Right renal pelvis (tissue), 4 donors: ENCODE results near the gene KCNN2. TPM values are rescaled to one million over a fixed set of nuclear protein-coding genes. Genes with fewer than 3 reads are reported as not detected.

Experiments
- DNase-seq, 4 donors: peaks; one replicate each; pipeline ENCODE4 v3.0.0-alpha.2; 2013; ENCODE audit warnings: low read depth in 4 of 4, low spot score in 3 of 4, missing footprints in 1 of 4
- polyA plus RNA-seq, 4 donors: library from polyadenylated mRNA; unstranded; fragments of 120-200 nt; gene quantifications; one replicate each; pipeline ENCODE4 v1.2.1, GENCODE V29; 2013; ENCODE audit not compliant: insufficient read length in 4 of 4

The KCNN2 gene
- polyA plus RNA-seq, 4 donors, result 3.5 to 7.4 (median 4.7) TPM

DNA sequence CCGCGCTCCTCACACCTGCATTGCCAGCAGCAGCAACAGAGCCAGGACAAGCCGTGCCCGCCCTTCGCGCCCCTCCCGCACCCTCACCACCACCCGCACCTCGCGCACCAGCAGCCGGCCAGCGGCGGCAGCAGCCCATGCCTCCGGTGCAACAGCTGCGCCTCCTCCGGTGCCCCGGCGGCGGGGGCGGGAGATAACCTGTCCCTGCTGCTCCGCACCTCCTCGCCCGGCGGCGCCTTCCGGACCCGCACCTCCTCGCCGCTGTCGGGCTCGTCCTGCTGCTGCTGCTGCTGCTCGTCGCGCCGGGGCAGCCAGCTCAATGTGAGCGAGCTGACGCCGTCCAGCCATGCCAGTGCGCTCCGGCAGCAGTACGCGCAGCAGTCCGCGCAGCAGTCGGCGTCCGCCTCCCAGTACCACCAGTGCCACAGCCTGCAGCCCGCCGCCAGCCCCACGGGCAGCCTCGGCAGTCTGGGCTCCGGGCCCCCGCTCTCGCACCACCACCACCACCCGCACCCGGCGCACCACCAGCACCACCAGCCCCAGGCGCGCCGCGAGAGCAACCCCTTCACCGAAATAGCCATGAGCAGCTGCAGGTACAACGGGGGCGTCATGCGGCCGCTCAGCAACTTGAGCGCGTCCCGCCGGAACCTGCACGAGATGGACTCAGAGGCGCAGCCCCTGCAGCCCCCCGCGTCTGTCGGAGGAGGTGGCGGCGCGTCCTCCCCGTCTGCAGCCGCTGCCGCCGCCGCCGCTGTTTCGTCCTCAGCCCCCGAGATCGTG lies 517 bp downstream of the KCNN2 start:
- DNase-seq, result peak in 1 of 4 donors; percentile 68

DNA sequence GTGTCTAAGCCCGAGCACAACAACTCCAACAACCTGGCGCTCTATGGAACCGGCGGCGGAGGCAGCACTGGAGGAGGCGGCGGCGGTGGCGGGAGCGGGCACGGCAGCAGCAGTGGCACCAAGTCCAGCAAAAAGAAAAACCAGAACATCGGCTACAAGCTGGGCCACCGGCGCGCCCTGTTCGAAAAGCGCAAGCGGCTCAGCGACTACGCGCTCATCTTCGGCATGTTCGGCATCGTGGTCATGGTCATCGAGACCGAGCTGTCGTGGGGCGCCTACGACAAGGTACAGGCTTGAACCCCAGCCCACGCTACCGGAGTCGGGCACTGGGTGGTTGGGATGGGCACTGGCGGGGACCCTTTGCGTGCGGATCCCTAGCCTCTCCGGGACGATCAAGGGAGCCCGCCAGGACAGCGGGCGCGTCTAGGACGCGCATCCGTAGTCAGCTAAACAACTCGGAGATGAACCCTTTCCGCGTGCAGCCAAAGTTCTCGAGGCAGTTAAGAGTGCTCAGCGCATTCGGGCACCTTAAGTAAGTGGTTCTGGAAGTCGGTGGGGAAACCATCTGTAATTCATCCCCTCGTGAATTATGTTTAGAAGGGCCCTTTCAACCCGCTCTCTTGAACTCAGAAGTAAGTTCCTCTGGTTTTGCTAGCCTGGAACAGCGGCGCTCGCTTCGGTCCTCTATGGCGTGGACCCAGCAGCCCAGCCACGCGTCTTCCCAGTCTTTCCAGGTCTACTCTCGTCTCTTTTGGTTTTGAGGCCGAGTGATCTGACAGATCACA lies 1.3 kb downstream of the KCNN2 start:
- DNase-seq, result peak in 1 of 4 donors; percentile 21

DNA sequence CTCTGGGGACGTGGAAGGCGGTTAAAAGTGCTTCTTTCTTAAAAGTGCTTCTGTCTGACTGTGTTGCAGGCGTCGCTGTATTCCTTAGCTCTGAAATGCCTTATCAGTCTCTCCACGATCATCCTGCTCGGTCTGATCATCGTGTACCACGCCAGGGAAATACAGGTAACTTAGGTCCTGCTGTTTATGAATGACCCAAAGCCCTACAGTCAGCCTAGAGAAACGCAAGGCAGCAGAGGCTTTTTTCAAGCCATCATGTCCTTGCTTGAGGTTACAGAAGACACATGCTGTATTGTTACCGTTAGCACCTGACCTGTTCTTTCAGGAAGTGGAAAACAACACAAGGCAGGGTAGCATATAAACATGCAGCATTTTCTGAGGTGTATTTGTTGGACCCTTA lies 2.0 kb downstream of the KCNN2 start:
- DNase-seq, result no peak

DNA sequence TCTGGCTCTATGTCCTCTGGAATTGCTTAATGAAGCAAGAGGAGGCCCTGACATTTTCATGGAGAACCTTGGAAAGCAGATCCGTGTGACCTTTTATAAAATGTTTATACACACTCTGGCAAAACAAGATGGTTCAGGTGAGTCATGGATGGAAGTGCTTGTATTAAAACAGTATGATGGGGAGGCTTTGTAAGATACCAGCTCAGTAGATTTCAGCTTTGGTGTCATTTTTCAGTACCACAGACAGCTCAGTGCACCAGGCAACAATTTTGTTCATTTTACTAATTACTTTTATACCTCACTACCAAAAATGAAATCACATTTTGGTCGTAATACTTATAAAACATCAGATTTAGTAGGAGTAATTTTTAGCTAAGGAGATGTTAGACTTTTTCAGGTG lies 5.2 kb downstream of the KCNN2 start:
- DNase-seq, result no peak

GRCh38 chr5:114369680-114370417 lies 8.0 kb downstream of the KCNN2 start:
- no peak for DNase-seq

DNA sequence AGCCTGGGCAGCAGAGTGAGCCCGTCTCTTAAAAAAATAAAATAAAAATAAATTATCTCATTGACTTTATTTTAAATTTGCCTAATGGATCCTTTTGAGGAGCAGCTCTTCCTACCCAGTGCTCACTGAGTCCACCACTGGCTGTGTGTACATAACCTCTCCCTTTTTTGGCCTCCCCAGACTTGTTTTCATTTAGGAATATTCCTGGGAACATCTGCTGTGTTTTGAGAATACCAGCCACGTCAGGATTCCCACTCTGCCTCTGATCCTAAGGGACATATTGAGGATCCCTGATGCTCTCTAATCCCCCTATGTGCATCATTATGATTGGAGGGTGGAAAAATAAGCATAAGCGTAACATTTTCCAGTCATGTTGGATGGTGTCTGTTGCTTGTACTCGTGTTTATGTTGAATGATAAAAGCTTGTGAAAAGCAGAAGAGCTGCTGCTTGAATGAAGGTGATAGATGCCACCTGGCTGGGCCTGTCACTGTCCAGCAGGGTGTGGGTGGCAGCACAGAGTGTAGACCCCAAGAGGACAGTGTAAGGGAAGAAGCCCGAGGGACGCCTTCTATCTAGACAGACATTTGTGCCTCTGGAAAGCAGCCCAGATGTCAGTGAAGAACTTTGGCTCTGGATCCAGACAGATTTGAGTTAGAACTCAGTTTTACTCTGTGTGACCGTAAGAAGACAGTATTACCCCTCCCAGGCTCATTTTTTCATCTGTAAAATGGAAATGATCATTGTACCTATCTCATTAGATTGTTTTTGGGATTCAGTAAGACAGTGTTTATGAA lies 15.4 kb downstream of the KCNN2 start:
- DNase-seq, result no peak

- DNase-seq, result no peak
Observed at GRCh38 chr5:114377946-114378345, 16.1 kb downstream of the KCNN2 start.

- DNase-seq, result no peak
Observed at GRCh38 chr5:114380721-114381120, 18.9 kb downstream of the KCNN2 start.

- no peak for DNase-seq
Observed at GRCh38 chr5:114387433-114387832, 25.6 kb downstream of the KCNN2 start.

- no peak for DNase-seq
Observed at GRCh38 chr5:114390431-114390830, 28.6 kb downstream of the KCNN2 start.

- no peak for DNase-seq
Observed at GRCh38 chr5:114391321-114391720, 29.5 kb downstream of the KCNN2 start.

DNA sequence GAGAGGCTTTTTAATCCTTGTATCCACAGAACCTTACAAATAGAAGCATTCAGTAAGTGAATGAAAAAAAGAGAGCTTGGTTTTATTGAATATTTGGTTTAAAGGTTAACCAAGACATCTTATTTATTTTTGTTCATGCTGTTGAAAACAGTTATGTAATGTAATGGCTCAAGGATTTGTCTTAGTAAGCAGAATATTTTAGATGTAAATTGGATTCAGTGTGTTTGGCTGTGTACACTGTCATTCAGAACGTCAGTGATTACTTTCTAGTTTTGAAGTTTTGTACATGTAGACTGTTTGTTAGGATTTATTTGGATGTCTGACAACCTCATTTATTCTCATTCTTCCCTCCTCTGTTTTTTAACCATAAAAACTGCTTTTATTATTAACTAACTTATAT lies 31.3 kb downstream of the KCNN2 start:
- no peak for DNase-seq

GRCh38 chr5:114402206-114402605 lies 40.3 kb downstream of the KCNN2 start:
- no peak for DNase-seq

DNA sequence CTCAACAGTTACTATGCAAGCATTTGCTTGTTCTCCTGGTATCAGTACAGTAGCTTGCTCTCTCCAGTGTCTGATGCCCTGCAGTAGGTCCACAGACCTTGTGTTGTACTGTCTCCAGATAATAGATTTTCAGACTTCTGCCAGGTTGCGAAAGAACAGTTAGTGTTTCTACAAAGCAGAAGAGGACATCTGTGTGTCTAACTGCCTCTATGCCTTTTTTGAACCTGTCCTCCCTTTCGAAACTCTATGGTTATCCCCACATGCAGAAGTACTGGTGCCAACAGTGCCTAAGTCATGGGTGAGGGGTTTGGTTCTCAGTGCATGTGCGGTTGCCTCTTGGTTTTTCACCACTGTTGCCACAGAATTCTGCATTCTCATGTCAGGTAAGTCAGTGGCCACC lies 45.9 kb downstream of the KCNN2 start:
- no peak for DNase-seq

- DNase-seq, result no peak
Observed at GRCh38 chr5:114408847-114409246, 47.0 kb downstream of the KCNN2 start.

- DNase-seq, result no peak
Observed at GRCh38 chr5:114411380-114411931, 49.6 kb downstream of the KCNN2 start.

DNA sequence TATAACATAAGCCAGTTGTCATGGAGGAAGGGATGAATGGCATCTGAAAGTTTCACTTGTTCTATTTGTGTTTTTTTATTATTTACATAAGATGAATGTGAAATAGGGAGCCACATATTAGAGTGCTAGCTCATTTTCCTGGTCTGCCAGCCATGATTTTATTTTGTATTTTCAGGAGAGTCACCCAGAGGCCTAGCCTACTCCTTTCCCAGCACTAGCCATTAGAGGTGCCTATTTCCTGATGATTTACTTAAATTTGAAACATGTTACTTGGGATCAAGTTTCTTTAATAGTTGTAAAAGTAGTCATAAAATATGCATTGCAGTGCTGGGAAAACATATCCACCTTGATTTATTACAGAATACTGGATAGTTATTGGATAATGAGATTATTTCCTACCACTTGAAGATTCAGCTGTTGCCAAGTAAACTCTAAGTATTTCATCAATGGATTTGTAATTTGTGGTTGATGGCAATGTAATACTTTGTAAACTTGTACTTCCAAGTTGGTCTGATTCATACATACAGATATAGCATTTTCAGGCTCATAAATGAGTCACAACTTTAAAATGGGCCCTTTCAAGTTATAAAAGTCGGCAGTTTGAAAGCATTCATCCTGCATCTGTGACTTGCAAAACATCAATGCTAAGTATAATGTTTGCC lies 50.8 kb downstream of the KCNN2 start:
- no peak for DNase-seq

- DNase-seq, result no peak
Observed at GRCh38 chr5:114415760-114416159, 53.9 kb downstream of the KCNN2 start.

DNA sequence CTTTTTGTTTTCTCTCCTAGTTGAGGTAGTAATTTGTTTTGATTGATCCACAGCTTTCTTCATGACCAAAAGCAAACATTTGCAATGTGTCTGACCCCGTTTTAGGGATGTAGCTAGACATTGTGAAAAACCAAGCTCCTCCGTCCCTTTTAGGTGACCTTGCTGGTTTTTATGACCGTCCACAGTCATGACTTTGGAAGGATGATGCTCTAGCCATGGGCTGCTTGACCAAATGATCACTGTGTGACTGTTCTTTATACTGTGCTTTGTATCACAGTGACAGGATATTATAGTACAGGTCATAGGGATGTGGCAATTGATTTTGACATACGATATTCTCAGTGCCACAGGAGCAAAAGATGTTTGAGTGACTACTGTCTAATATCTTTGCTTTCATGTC lies 54.4 kb downstream of the KCNN2 start:
- DNase-seq, result no peak

- no peak for DNase-seq
Observed at GRCh38 chr5:114417519-114417918, 55.6 kb downstream of the KCNN2 start.
